Measurements from ENCODE around the gene GIMAP5.
"Not testable (repeated sequence)": the region's sequence is repeated elsewhere in the genome, so short reads cannot be mapped to it uniquely, and the experiment has no call there.

The GIMAP5 gene

GRCh38 chr7:150735596-150736358, 1.4 kb upstream of the GIMAP5 start:
- DNase-seq, result no peak

- no peak for DNase-seq
Measured at GRCh38 chr7:150736864-150737263, 354 bp upstream of the GIMAP5 start.

GRCh38 chr7:150738092-150738491, 874 bp downstream of the GIMAP5 start:
- DNase-seq, result no peak

DNA sequence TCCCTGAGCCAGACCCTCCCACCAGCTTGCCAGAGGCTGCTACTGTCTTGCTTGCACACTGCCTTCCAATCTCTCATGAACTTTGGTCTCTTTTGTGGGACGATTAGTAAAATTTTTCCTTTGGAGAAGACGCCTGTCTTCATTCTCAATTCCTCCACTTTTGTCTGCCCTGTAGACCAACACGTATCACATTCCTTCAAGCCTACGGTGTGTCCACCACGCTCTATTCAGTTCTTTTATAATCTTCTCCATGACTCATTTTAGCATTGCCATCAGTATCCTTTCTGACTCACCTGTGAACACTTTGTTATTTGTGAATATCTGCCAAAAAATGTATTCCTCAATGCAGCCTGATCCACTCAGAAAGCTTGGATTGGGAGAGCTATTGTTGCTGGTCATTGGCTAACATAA, 1.4 kb downstream of the GIMAP5 start:
- no peak for DNase-seq

DNA sequence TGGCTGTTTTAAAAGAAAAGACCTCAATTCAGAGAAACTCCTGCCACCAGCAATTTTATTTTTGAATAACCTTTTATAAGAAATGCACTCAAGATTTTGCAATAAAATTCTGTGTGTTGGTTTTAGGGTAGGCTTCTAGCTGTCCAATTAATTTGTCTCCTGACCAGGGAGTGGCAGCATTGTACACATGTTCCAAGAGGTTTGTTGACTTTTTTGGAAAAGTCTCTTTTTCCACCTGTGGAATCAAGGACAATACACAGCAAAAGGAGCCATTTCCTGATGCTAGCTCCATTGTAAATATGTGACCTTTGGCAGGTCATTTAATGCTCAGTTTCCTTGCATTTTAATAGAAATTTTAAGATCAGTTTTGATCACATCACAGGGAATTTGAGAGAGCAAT, 1.8 kb downstream of the GIMAP5 start:
- no peak for DNase-seq

- no peak for DNase-seq
Measured at GRCh38 chr7:150740053-150740452, 2.8 kb downstream of the GIMAP5 start.

GRCh38 chr7:150742286-150742968, 5.2 kb downstream of the GIMAP5 start:
- DNase-seq, result no peak

DNA sequence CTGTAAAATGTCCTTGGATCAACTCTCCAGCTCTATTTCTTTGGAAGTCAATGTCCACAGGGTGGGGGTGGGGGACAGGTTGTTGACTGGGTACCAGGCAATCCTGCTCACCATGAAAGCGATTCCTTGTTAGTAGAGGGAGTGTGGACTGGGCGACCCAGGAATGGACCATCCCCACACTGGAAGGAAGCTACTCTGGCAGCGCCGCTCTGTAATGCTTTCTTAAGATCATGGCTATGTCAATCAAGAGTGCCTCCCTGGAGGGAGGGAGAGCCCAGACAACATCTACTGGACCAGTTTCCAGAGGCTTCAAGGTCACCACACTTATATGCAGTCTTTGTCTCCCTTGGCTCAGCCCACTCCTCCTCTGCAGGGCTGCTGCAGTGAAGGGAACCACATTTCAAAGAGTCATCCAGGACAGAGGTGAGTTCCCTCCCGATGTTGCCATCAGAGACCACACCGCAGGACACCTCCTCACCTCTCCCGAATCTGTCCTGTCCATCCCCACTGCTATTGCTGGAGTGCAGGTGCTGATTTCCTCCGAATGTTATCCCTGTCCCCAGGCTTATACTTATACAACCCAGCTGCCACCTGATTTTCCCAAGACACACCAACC, 6.9 kb downstream of the GIMAP5 start:
- DNase-seq, result no peak

DNA sequence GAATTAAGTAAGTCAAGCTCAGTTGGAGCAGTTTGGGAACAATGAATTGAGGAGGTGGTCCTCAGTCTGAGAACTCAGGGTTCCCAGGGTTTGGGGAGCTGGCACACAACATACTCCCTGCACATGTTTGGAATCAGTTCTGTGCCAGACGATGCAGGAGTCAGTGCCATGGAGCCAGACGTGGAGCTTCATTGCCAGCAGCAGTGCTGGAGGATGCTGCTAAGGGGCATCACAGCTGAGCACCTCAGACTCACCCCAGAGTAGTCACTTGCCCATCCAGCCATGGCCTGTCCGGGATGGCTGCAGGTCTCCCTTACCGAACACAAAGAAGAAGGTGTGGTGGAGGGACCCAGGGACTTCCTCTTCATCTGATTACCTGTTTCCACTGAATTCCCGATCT, 7.9 kb downstream of the GIMAP5 start:
- DNase-seq, result no peak

- no peak for DNase-seq
Measured at GRCh38 chr7:150745876-150746275, 8.7 kb downstream of the GIMAP5 start.

- no peak for DNase-seq
Measured at GRCh38 chr7:150746921-150747320, 9.7 kb downstream of the GIMAP5 start.

GRCh38 chr7:150748376-150748775, 11.2 kb downstream of the GIMAP5 start:
- DNase-seq, result no peak

GRCh38 chr7:150751702-150752101, 14.5 kb downstream of the GIMAP5 start:
- DNase-seq, result no peak

DNA sequence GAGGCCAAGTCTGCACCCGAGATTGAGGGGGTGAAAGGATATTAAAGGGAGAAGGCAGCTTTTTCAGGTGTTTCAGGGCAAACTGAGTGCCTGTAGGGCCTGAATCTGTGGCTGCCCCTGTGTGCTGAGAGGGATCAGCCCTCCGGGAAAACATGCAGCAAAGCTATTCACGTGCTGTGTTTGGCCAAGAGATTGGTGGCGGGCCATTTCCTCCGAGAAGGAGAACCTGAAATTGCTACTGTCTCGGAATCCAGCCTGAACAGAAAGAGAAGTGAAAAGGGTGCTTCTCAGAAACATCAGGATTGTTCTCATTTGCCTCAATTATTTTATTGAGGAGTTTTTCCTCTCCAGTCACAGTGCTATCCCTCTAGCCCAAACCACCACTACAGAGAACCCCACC, 16.0 kb downstream of the GIMAP5 start:
- DNase-seq, result no peak

DNA sequence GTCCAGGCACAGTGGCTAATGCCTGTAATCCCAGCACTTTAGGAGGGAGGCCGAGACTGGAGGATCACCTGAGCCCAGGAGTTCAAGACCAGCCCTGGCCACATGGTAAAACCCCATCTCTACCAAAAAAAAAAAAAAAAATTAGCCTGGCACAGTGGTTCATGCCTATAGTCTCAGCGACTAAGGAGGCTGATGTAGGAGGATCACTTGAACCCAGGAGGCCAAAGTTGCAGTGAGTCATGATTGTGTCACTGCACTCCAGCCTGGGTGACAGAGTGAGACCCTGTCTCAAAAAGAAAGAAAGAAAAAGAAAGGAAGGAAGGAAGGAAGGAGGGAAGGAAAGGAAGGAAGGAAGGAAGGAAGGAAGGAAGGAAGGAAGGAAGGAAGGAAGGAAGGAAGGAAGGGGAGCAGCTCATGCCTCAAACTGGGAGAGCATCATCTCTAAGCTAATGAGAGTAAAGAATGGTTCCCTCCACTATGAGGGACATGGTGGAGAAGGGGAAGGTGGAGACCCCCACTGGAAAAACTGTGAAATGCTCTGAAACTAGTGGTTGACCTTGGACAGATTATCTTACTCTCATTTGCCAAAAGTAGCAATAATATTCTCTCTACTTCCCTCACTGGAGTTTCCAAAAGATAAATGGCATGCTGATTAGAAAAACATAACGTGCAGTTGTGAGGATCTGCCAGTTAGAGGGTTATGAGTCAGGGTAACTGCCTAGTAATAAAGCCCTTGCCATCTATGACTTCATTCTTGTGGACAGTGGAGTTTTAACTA, 16.8 kb downstream of the GIMAP5 start:
- no peak for DNase-seq

DNA sequence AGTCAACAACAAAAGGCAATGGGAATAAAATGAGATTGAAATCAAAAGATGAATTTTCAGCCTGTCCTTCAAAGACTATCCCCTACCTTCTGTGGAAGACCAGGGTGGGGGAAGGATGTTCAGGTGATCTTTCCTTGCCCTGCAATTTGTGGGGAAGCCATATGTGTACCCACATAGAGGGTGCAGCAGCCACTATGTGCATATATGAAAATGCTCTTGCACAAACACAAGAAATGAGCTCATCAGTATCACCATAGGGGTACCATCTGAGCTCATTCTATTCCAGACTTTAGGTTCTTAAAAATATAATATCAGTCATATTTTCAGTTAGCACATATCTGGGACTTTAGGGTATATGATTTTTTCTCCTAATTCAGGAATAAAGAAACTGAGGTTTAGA, 17.7 kb downstream of the GIMAP5 start:
- DNase-seq, result no peak

DNA sequence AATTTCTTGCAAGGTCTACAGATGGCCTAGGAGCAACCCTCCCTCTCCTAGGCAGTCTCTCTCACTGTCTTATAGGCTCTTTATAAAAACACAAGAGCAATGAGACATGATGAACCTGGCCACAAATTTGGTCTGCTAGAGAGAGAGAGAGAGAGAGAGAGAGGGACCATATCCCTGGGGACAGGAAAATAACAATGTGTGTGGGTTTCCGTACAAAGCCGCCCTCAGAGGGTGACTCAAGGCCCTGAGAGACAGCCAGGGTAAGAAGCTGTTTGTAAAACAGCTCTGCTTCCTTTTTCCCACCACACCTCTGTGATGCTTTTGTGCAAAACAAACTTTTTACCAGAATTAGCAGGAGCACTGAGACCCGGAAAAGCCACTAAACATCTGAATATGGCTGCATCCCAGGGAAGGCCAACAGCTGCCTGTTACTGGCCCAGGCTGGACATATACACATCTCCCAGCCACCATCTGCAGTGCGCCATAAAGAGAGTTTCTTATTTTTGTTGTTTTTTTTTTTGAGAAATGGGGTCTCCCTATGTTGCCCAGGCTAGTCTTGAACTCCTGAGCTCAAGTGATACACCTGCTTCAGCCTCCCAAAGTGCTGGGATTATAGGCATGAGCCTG, 18.4 kb downstream of the GIMAP5 start:
- peak; percentile 57 for DNase-seq

- no peak for DNase-seq
Measured at GRCh38 chr7:150756166-150756565, 18.9 kb downstream of the GIMAP5 start.

DNA sequence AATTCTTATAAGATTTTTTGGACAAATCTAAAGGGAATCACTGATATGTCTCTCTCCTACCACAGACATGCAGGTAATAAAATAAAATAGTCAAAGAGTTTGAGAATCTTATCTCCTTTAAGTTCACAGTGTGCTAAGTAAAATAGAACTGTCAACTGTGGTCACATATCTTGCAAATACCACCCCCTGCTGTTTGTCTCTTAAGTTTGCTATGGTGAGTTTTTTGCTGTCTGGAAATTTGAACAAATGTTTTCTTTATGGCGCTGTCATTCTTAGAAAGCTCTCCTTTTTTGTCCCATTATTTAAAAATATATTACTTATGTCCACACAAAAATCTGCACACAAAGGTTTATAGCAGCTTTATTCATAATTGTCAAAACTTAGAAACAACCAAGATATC, 19.6 kb downstream of the GIMAP5 start:
- no peak for DNase-seq

DNA sequence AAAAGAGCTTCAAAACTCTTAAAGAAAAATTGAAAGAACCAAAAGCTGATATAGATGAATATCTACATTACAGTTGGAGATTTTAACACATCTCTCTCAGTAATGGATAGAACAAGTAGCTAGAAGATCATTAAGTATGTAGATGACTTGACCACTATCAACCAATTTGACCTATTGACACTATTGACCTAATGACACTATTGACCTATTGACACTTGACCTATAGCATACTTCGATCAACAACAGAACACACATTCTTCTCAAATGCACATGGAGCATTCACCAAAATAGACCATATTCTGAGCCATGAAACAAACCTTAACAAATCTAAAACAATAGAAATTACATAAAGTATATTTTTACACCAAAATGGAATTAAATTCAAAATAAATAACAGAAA, 22.3 kb downstream of the GIMAP5 start:
- DNase-seq, result no peak

DNA sequence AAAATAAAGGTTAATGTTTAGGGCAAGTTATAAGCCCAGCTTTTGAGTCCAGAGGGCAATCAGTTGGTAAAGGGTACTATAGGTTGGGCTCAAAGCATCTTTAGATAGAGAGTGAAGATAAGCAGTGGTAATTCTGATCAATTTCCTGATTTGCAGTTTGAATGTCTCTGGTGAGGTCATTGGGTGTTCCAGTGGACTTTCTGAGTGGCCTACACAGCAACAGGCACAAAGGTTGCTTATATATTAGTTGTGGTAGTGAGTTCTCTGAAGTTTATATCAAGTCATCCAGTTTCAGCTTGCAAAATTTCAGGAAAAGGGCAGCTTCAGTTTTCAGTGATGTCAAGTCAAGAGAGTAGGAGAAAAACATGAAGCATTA, 29.1 kb downstream of the GIMAP5 start:
- DNase-seq, result no peak

GRCh38 chr7:150769768-150770167, 32.5 kb downstream of the GIMAP5 start:
- no peak for DNase-seq

DNA sequence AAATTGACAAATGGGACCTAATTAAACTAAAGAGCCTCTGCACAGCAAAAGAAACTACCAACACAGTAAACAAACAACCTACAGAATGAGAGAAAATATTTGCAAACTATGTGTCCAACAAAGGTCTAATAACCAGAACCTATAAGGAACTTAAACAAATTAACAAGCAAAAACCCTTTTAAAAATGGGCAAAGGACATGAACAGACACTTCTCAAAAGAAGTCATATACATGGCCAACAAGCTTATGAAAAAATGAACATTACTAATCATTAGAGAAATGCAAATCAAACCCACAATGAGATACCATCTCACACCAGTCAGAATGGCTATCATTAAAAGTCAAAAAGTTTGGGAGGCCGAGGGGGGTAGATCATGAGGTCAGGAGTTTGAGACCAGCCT, 36.9 kb downstream of the GIMAP5 start:
- DNase-seq, result not testable (repeated sequence)
